WTC11 (cell line): ENCODE results near the gene USP28. TPM values are rescaled to one million over a fixed set of nuclear protein-coding genes. Genes with fewer than 3 reads are reported as not detected.

Experiments used
- ATAC-seq: fragments of 200-7000 bp; cut with Tn5 transposase; 2 replicates; pipeline ENCODE4 v1.10.0; 2021; ENCODE audit warnings: mild to moderate bottlenecking, moderate library complexity
- CTCF ChIA-PET: fragments of 300-600 bp; sonication (Branson Sonifier 250); formaldehyde crosslinking; loops from one replicate; lab custom pipeline; 2021; ENCODE audit warnings: antibody characterized with exemption; lab: Charles Lee
- POLR2A ChIA-PET: fragments of 350-600 bp; sonication (Branson Sonifier 250); formaldehyde crosslinking; loops from one replicate; lab custom pipeline; 2021; ENCODE audit warnings: antibody characterized with exemption; lab: Charles Lee
- DNase-seq: peaks from one replicate; pipeline ENCODE4 v3.0.0; 2021; ENCODE audit warnings: low spot score
- H3K27ac Mint-ChIP-seq: 2 replicates; pipeline ENCODE4 v1.8.0; 2021; ENCODE audit warnings: mixed read lengths
- H3K27me3 Mint-ChIP-seq: 2 replicates; pipeline ENCODE4 v1.8.0; 2021; ENCODE audit warnings: low read depth, mild to moderate bottlenecking, moderate library complexity, mixed read lengths
- H3K36me3 Mint-ChIP-seq: 2 replicates; pipeline ENCODE4 v1.8.0; 2021; ENCODE audit warnings: mixed read lengths
- H3K4me1 Mint-ChIP-seq: 2 replicates; pipeline ENCODE4 v1.8.0; 2022; ENCODE audit warnings: mixed read lengths
- H3K4me3 Mint-ChIP-seq: 2 replicates; pipeline ENCODE4 v1.8.0; 2021; ENCODE audit warnings: mild to moderate bottlenecking, moderate library complexity, mixed read lengths
- H3K9me3 Mint-ChIP-seq: 2 replicates; pipeline ENCODE4 v1.8.0; 2021; ENCODE audit warnings: mixed read lengths
- ARID4B ChIP-seq: sonication (generic); formaldehyde crosslinking; IDR thresholded peaks from 2 replicates; pipeline ENCODE4 v1.8.0; 2023; ENCODE audit warnings: missing genetic modification reagents, mild to moderate bottlenecking, borderline replicate concordance
- CBFB ChIP-seq: sonication (generic); formaldehyde crosslinking; IDR thresholded peaks from 2 replicates; pipeline ENCODE4 v1.8.1; 2022; ENCODE audit warnings: mild to moderate bottlenecking, low read depth, missing genetic modification reagents
- CTCF ChIP-seq: fragments of 200-600 bp; IDR thresholded peaks from 2 replicates; pipeline ENCODE4 v1.8.0; 2022; ENCODE audit warnings: antibody characterized with exemption
- ERG ChIP-seq: fragments of 250-450 bp; sonication (Bioruptor Pico); IDR thresholded peaks from 2 replicates; pipeline ENCODE4 v1.8.0; 2021; ENCODE audit warnings: mild to moderate bottlenecking
- GABPB1 ChIP-seq: sonication (generic); formaldehyde crosslinking; IDR thresholded peaks from 2 replicates; pipeline ENCODE4 v1.8.1; 2023; ENCODE audit warnings: mild to moderate bottlenecking, missing genetic modification reagents
- IRF1 ChIP-seq: sonication (generic); formaldehyde crosslinking; IDR thresholded peaks from 2 replicates; pipeline ENCODE4 v1.8.0; 2023; ENCODE audit warnings: missing genetic modification reagents
- JUN ChIP-seq: sonication (generic); formaldehyde crosslinking; IDR thresholded peaks from 2 replicates; pipeline ENCODE4 v1.8.0; 2023; ENCODE audit warnings: mild to moderate bottlenecking, missing genetic modification reagents
- MLX ChIP-seq: sonication (generic); formaldehyde crosslinking; IDR thresholded peaks from 2 replicates; pipeline ENCODE4 v1.8.1; 2023; ENCODE audit warnings: mild to moderate bottlenecking, missing genetic modification reagents, moderate library complexity
- MYBL2 ChIP-seq: sonication (generic); formaldehyde crosslinking; IDR thresholded peaks from 2 replicates; pipeline ENCODE4 v1.8.1; 2023; ENCODE audit warnings: mild to moderate bottlenecking, moderate library complexity, missing genetic modification reagents
- NFATC4 ChIP-seq: fragments of 250-450 bp; sonication (Bioruptor Pico); IDR thresholded peaks from 2 replicates; pipeline ENCODE4 v1.9.0; 2021; ENCODE audit warnings: mild to moderate bottlenecking
- NR1H2 ChIP-seq: sonication (generic); formaldehyde crosslinking; IDR thresholded peaks from 2 replicates; pipeline ENCODE4 v1.9.0; 2021; ENCODE audit warnings: mild to moderate bottlenecking, moderate library complexity, missing genetic modification reagents
- OVOL2 ChIP-seq: fragments of 250-450 bp; sonication (Bioruptor Pico); IDR thresholded peaks from 2 replicates; pipeline ENCODE4 v1.9.0; 2021; ENCODE audit warnings: mild to moderate bottlenecking, borderline replicate concordance
- TEAD1 ChIP-seq: sonication (generic); formaldehyde crosslinking; IDR thresholded peaks from 2 replicates; pipeline ENCODE4 v1.8.0; 2022; ENCODE audit warnings: mild to moderate bottlenecking, missing genetic modification reagents
- USF2 ChIP-seq: sonication (generic); formaldehyde crosslinking; IDR thresholded peaks from 2 replicates; pipeline ENCODE4 v1.8.1; 2023; ENCODE audit warnings: mild to moderate bottlenecking, missing genetic modification reagents, moderate library complexity
- ZBTB43 ChIP-seq: sonication (generic); formaldehyde crosslinking; IDR thresholded peaks from 2 replicates; pipeline ENCODE4 v1.8.1; 2023; ENCODE audit warnings: mild to moderate bottlenecking, missing genetic modification reagents
- ZNF232 ChIP-seq: sonication (generic); formaldehyde crosslinking; IDR thresholded peaks from 2 replicates; pipeline ENCODE4 v1.8.0; 2022; ENCODE audit warnings: mild to moderate bottlenecking, missing genetic modification reagents
- ZNF263 ChIP-seq: sonication (generic); formaldehyde crosslinking; IDR thresholded peaks from 2 replicates; pipeline ENCODE4 v1.8.1; 2022; ENCODE audit warnings: low read depth, mild to moderate bottlenecking, moderate library complexity, missing genetic modification reagents
- total RNA-seq: library from RNA; stranded (reverse); gene quantifications from 3 replicates; pipeline ENCODE4 v1.2.3, GENCODE V29; 2021

The USP28 gene
- total RNA-seq, 1 experiment from 2014 or later = 129 TPM

GRCh38 chr11:113778111-113778910 lies 97.1 kb downstream of the USP28 start (continued):
- TF ChIP-seq USF2 (no peak), CBFB (no peak), ZBTB43 (no peak), IRF1 (no peak), MLX (CRISPR knock-in tag) (no peak), ARID4B (no peak)
- TF ChIP-seq, all 79 proteins: peak for 0

GRCh38 chr11:113774174-113774503 lies 101.2 kb downstream of the USP28 start:
- H3K4me1 Mint-ChIP-seq = peaks cover 10% of the 10 kb centered on the region
- ATAC-seq (no peak), DNase-seq (no peak)
- H3K4me3 Mint-ChIP-seq = peak overlapping the region; percentile 100
- ChIA-PET CTCF (interaction anchor here (1.0 to 2.2 kb wide), 4 partner anchors 8 to 128 kb away, joined by 3 to 11 read pairs (median 8); no protein-coding TSS in a partner anchor), POLR2A (no interaction called here)
- no peaks in the 10 kb centered on the region for H3K9me3 Mint-ChIP-seq
- peaks cover 6% of the 10 kb centered on the region; the same call in 1 of the 2 replicates for H3K36me3 Mint-ChIP-seq
- peaks cover 15% of the 10 kb centered on the region for H3K27me3 Mint-ChIP-seq
- TF ChIP-seq CTCF (peak; percentile 7; the same call in 1 of the 2 replicates), NFATC4 (CRISPR knock-in tag) (no peak)
- H3K27ac Mint-ChIP-seq = no peak overlapping the region

- Mint-ChIP-seq H3K27me3 (peaks cover 15% of the 10 kb centered on the region), H3K27ac (peak within 1 kb of the TSS; percentile 93), H3K36me3 (peaks cover 9% of the 10 kb centered on the region; the same call in 1 of the 2 replicates), H3K4me1 (peaks cover 10% of the 10 kb centered on the region), H3K4me3 (peak within 1 kb of the TSS; percentile 100), H3K9me3 (no peaks in the 10 kb centered on the region)
- DNase-seq (peak; percentile 95), ATAC-seq (peak; percentile 99)
- CTCF ChIA-PET = interaction anchor here (0.6 to 2.2 kb wide), 27 partner anchors 9 to 477 kb away, joined by 3 to 11 read pairs (median 4); partner anchors contain the start of gene HTR3A
- POLR2A ChIA-PET = no interaction called here
- peak; percentile 53 for TF ChIP-seq CTCF
- no peak for TF ChIP-seq ZNF263 (CRISPR knock-in tag)
- TF ChIP-seq OVOL2 = no peak
- no peak for TF ChIP-seq ZNF232 (CRISPR knock-in tag)
- TF ChIP-seq TEAD1 (CRISPR knock-in tag) = 0 out of 2 replicates have a peak, but pooled peaks have one; percentile 48
- TF ChIP-seq JUN = peak; percentile 35; the same call in 1 of the 2 replicates
- no peak for TF ChIP-seq ERG
- TF ChIP-seq GABPB1 = peak; percentile 52
- peak; percentile 47; the same call in 1 of the 2 replicates for TF ChIP-seq MYBL2 (CRISPR knock-in tag)
- TF ChIP-seq NR1H2 (CRISPR knock-in tag) = no peak
Observed at GRCh38 chr11:113773416-113774173, 101.8 kb downstream of the USP28 start, which contains the start of gene ZW10. TSS of gene ZW10 (minus strand) at chr11:113773692. CDS start at chr11:113773666, 26 bp downstream.
